Neuronal stem cell (in vitro differentiated cells): ENCODE results near the gene MICAL2.

ENCODE experiments used
- DNase-seq: peaks from one replicate; pipeline ENCODE4 v3.0.0-alpha.2; 2013; ENCODE audit warnings: low spot score
- H2AFZ ChIP-seq: one replicate; pipeline ENCODE4 v1.6.1; 2013; ENCODE audit warnings: mild to moderate bottlenecking, low read length, inconsistent platforms
- H2AK5ac ChIP-seq: 2 replicates; pipeline ENCODE4 v1.6.1; 2013; ENCODE audit warnings: low read depth, mild to moderate bottlenecking, inconsistent platforms, low read length, moderate library complexity, mixed read lengths
- H2BK120ac ChIP-seq: 2 replicates; pipeline ENCODE4 v1.6.1; 2013; ENCODE audit warnings: low read depth, mild to moderate bottlenecking, inconsistent platforms, low read length, moderate library complexity, mixed read lengths
- H2BK12ac ChIP-seq: one replicate; pipeline ENCODE4 v1.6.1; 2013; ENCODE audit warnings: low read length, inconsistent platforms
- H2BK15ac ChIP-seq: 2 replicates; pipeline ENCODE4 v1.6.1; 2013; ENCODE audit warnings: mild to moderate bottlenecking, low read length, inconsistent platforms, mixed read lengths
- H2BK5ac ChIP-seq: one replicate; pipeline ENCODE4 v1.6.1; 2013; ENCODE audit warnings: inconsistent platforms, mild to moderate bottlenecking, low read length, moderate library complexity
- H3K14ac ChIP-seq: one replicate; pipeline ENCODE4 v1.6.1; 2013; ENCODE audit warnings: low read length, inconsistent platforms
- H3K18ac ChIP-seq: 2 replicates; pipeline ENCODE4 v1.6.1; 2013; ENCODE audit warnings: low read length, inconsistent platforms
- H3K23ac ChIP-seq: 2 replicates; pipeline ENCODE4 v1.6.1; 2013; ENCODE audit warnings: low read depth, mild to moderate bottlenecking, mixed read lengths, low read length, inconsistent platforms; ENCODE audit not compliant: poor library complexity
- H3K27ac ChIP-seq: replicated peaks from 3 replicates; pipeline ENCODE4 v1.5.1; 2013; ENCODE audit warnings: low read length, inconsistent platforms
- H3K27me3 ChIP-seq, 3 experiments: 2 replicates each; pipeline ENCODE4 v1.6.1; 2013; ENCODE audit warnings: low read length in 3 of 3, mild to moderate bottlenecking in 2 of 3, inconsistent platforms in 1 of 3, low read depth in 1 of 3, mixed read lengths in 1 of 3, moderate library complexity in 1 of 3; ENCODE audit not compliant: control insufficient read depth in 3 of 3, insufficient read depth in 3 of 3
- H3K36me3 ChIP-seq, 2 donors: replicated peaks in 1 of 2; 2 replicates each; pipeline ENCODE4 v1.6.1; 2013; ENCODE audit warnings: low read length in 2 of 2; ENCODE audit not compliant: control insufficient read depth in 2 of 2, insufficient read depth in 2 of 2
- H3K4ac ChIP-seq: 2 replicates; pipeline ENCODE4 v1.6.1; 2013; ENCODE audit warnings: inconsistent platforms, mild to moderate bottlenecking, low read length, moderate library complexity
- H3K4me1 ChIP-seq, 2 donors: 1 replicate in 1 of 2; 2 replicates in 1 of 2; pipeline ENCODE4 v1.6.1; 2013; ENCODE audit warnings: low read length in 2 of 2, low read depth in 1 of 2; ENCODE audit not compliant: control insufficient read depth in 2 of 2, insufficient read depth in 1 of 2
- H3K4me2 ChIP-seq: one replicate; pipeline ENCODE4 v1.6.1; 2013; ENCODE audit warnings: mild to moderate bottlenecking, low read length, inconsistent platforms; ENCODE audit not compliant: insufficient read depth, poor library complexity, severe bottlenecking
- H3K4me3 ChIP-seq, 2 donors: 2 replicates each; pipeline ENCODE4 v1.5.1; 2013; ENCODE audit warnings: low read length in 2 of 2, mild to moderate bottlenecking in 2 of 2, inconsistent platforms in 1 of 2, moderate library complexity in 1 of 2
- H3K79me1 ChIP-seq: one replicate; pipeline ENCODE4 v1.6.1; 2013; ENCODE audit warnings: low read depth, mild to moderate bottlenecking, inconsistent platforms, low read length, moderate library complexity
- H3K9ac ChIP-seq: one replicate; pipeline ENCODE4 v1.6.1; 2013; ENCODE audit warnings: mild to moderate bottlenecking, low read depth, low read length, inconsistent platforms; ENCODE audit not compliant: poor library complexity
- H3K9me3 ChIP-seq, 2 donors: replicated peaks in 1 of 2; 2 replicates each; pipeline versions ENCODE3 to v1.6.1; 2013; ENCODE audit warnings: low read length in 2 of 2, mild to moderate bottlenecking in 2 of 2, inconsistent platforms in 1 of 2, low read depth in 1 of 2, mixed read lengths in 1 of 2, moderate library complexity in 1 of 2; ENCODE audit not compliant: control insufficient read depth in 2 of 2, insufficient read depth in 1 of 2
- H4K8ac ChIP-seq: one replicate; pipeline ENCODE4 v1.6.1; 2013; ENCODE audit warnings: low read depth, mild to moderate bottlenecking, inconsistent platforms, low read length, moderate library complexity
- H4K91ac ChIP-seq: one replicate; pipeline ENCODE4 v1.6.1; 2013; ENCODE audit warnings: low read length, low read depth, mild to moderate bottlenecking, inconsistent platforms; ENCODE audit not compliant: poor library complexity
- WGBS, 2 donors: extraction: QIAGEN DNeasy Blood & Tissue Kit; methylation state at CpG; one replicate each; pipeline ENCODE4 v1.1.7; 2013; ENCODE audit warnings: missing lambda C conversion rate in 2 of 2, mixed read lengths in 1 of 2; ENCODE audit not compliant: insufficient read length in 2 of 2, insufficient replicate concordance in 1 of 2; ENCODE audit errors: extremely low coverage in 2 of 2; 5-methylcytosine and 5-hydroxymethylcytosine counted together

The MICAL2 gene

GRCh38 chr11:12098601-12099000 lies 11.8 kb upstream of the MICAL2 start:
- H3K9ac ChIP-seq: no peak overlapping the region
- no peak overlapping the region for H3K4ac ChIP-seq
- H3K27me3 ChIP-seq: peaks cover 0 to 35% (median 0%) of the 10 kb centered on the region in 3 experiments
- H3K14ac ChIP-seq: no peak overlapping the region
- no peak overlapping the region for H3K4me3 ChIP-seq
- H3K36me3 ChIP-seq: no peaks in the 10 kb centered on the region
- no peak overlapping the region for H3K23ac ChIP-seq
- no peak overlapping the region for H2BK120ac ChIP-seq
- no peaks in the 10 kb centered on the region for H3K79me1 ChIP-seq
- H3K9me3 ChIP-seq: no peaks in the 10 kb centered on the region
- no peak overlapping the region for H2AFZ ChIP-seq
- no peak overlapping the region for H2BK5ac ChIP-seq
- no peak overlapping the region for H3K4me2 ChIP-seq
- no peak overlapping the region for H2BK12ac ChIP-seq
- no peak overlapping the region for H2AK5ac ChIP-seq
- H4K8ac ChIP-seq: no peak overlapping the region
- no CpG with 5 or more reads among the region's 3 CpGs for WGBS, 2 donors
- no peak for DNase-seq
- H4K91ac ChIP-seq: no peak overlapping the region
- H2BK15ac ChIP-seq: no peak overlapping the region
- peaks cover 0 to 1% of the 10 kb centered on the region in 2 donors for H3K4me1 ChIP-seq
- H3K27ac ChIP-seq: no peak overlapping the region
- H3K18ac ChIP-seq: no peak overlapping the region

- Histone ChIP-seq H3K27me3 (peaks cover 0 to 39% (median 0%) of the 10 kb centered on the region in 3 experiments), H2AFZ (no peak overlapping the region), H3K9ac (no peak overlapping the region), H2BK12ac (no peak overlapping the region), H3K4me2 (no peak overlapping the region), H3K14ac (no peak overlapping the region), H2BK120ac (no peak overlapping the region), H2BK5ac (no peak overlapping the region), H3K18ac (no peak overlapping the region), H3K27ac (no peak overlapping the region), H2BK15ac (no peak overlapping the region), H3K79me1 (no peaks in the 10 kb centered on the region), H3K4me1 (peaks cover 0 to 1% of the 10 kb centered on the region in 2 donors), H3K9me3 (no peaks in the 10 kb centered on the region), H3K4me3 (no peak overlapping the region), H4K8ac (no peak overlapping the region), H2AK5ac (no peak overlapping the region), H3K36me3 (no peaks in the 10 kb centered on the region), H3K4ac (no peak overlapping the region), H3K23ac (no peak overlapping the region), H4K91ac (no peak overlapping the region)
- no peak for DNase-seq
Measured at GRCh38 chr11:12099132-12099873, 11.1 kb upstream of the MICAL2 start.

DNA sequence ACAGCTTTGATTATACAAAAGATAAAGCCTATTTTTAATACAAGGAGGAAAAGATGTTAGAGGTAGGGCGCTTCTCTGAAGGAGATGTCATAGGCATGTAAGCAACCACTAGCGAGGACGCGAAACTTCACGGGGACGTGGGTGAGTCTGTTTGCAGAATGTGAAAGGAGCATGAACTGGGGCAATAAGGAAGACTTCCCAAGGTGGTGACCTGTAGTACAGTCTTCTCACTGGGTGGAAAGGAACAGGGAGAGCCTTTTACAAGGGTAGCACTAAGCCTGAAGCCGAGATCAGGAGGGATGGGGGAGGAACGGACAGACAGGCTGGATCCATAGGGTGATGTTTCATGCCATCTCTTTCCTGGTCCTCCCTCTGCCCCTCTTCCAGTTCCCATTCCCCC lies 10.0 kb upstream of the MICAL2 start:
- WGBS, 2 donors: no CpG with 5 or more reads among the region's 8 CpGs
- H3K4me1 ChIP-seq: peaks cover 0 to 1% of the 10 kb centered on the region in 2 donors
- no peak overlapping the region for H2AK5ac ChIP-seq
- H3K4me3 ChIP-seq: no peak overlapping the region
- H3K27ac ChIP-seq: no peak overlapping the region
- no peak overlapping the region for H3K9ac ChIP-seq
- no peak overlapping the region for H2BK120ac ChIP-seq
- no peak overlapping the region for H4K8ac ChIP-seq
- H2BK5ac ChIP-seq: no peak overlapping the region
- DNase-seq: no peak
- H2AFZ ChIP-seq: no peak overlapping the region
- H3K4ac ChIP-seq: no peak overlapping the region
- peaks cover 0 to 50% (median 0%) of the 10 kb centered on the region in 3 experiments for H3K27me3 ChIP-seq
- no peaks in the 10 kb centered on the region for H3K79me1 ChIP-seq
- H3K18ac ChIP-seq: no peak overlapping the region
- H2BK15ac ChIP-seq: no peak overlapping the region
- no peaks in the 10 kb centered on the region for H3K36me3 ChIP-seq
- no peak overlapping the region for H2BK12ac ChIP-seq
- H4K91ac ChIP-seq: no peak overlapping the region
- H3K14ac ChIP-seq: no peak overlapping the region
- H3K9me3 ChIP-seq: no peaks in the 10 kb centered on the region
- H3K23ac ChIP-seq: no peak overlapping the region
- H3K4me2 ChIP-seq: no peak overlapping the region

GRCh38 chr11:12100841-12101242 lies 9.5 kb upstream of the MICAL2 start:
- no peak overlapping the region for H3K14ac ChIP-seq
- no peak overlapping the region for H3K27ac ChIP-seq
- no peak overlapping the region for H2AFZ ChIP-seq
- H3K36me3 ChIP-seq: no peaks in the 10 kb centered on the region
- no peak overlapping the region for H3K18ac ChIP-seq
- no peak for DNase-seq
- H2BK12ac ChIP-seq: no peak overlapping the region
- no peaks in the 10 kb centered on the region for H3K79me1 ChIP-seq
- no peak overlapping the region for H3K4me2 ChIP-seq
- H3K4me3 ChIP-seq: no peak overlapping the region
- H3K9ac ChIP-seq: no peak overlapping the region
- no peaks in the 10 kb centered on the region for H3K9me3 ChIP-seq
- H3K27me3 ChIP-seq: peaks cover 0 to 54% (median 0%) of the 10 kb centered on the region in 3 experiments
- no peak overlapping the region for H2BK120ac ChIP-seq
- H4K91ac ChIP-seq: no peak overlapping the region
- no peak overlapping the region for H3K23ac ChIP-seq
- H3K4ac ChIP-seq: no peak overlapping the region
- no peak overlapping the region for H2BK5ac ChIP-seq
- H4K8ac ChIP-seq: no peak overlapping the region
- H2AK5ac ChIP-seq: no peak overlapping the region
- no CpG with 5 or more reads among the region's 5 CpGs for WGBS, 2 donors
- peaks cover 0 to 1% of the 10 kb centered on the region in 2 donors for H3K4me1 ChIP-seq
- no peak overlapping the region for H2BK15ac ChIP-seq
